RKO (cell line): ENCODE data around the gene CYB5R2.
"Not testable (repeated sequence)": the region's sequence is repeated elsewhere in the genome, so short reads cannot be mapped to it uniquely, and the experiment has no call there.

ENCODE experiments used
- DNase-seq: peaks from one replicate; pipeline ENCODE4 v3.0.0-alpha.2; 2016; ENCODE audit warnings: low spot score

Gene CYB5R2

GRCh38 chr11:7668911-7669310 is 4.4 kb downstream of the CYB5R2 start:
- DNase-seq = no peak

- no peak for DNase-seq
These were observed 4.8 kb downstream of the CYB5R2 start for GRCh38 chr11:7668464-7668863.

GRCh38 chr11:7667460-7667859 is 5.8 kb downstream of the CYB5R2 start:
- DNase-seq = no peak

GRCh38 chr11:7666292-7666866 is 6.9 kb downstream of the CYB5R2 start:
- no peak for DNase-seq

- DNase-seq = peak; percentile 78
These were observed 7.6 kb downstream of the CYB5R2 start for GRCh38 chr11:7665473-7666291.

- DNase-seq = no peak
These were observed 8.4 kb downstream of the CYB5R2 start for GRCh38 chr11:7664867-7665266.

GRCh38 chr11:7663531-7663930 is 9.8 kb downstream of the CYB5R2 start:
- DNase-seq = not testable (repeated sequence)

- DNase-seq = peak; percentile 36
These were observed 15.8 kb downstream of the CYB5R2 start for GRCh38 chr11:7657306-7658025.

GRCh38 chr11:7656704-7657103 is 16.6 kb downstream of the CYB5R2 start:
- DNase-seq = no peak

- no peak for DNase-seq
These were observed 17.8 kb downstream of the CYB5R2 start for GRCh38 chr11:7655253-7656217.

GRCh38 chr11:7654195-7654705 is 19.1 kb downstream of the CYB5R2 start:
- no peak for DNase-seq

- DNase-seq = no peak
These were observed 21.6 kb downstream of the CYB5R2 start for GRCh38 chr11:7651700-7652099.

GRCh38 chr11:7651140-7651551 is 22.2 kb downstream of the CYB5R2 start:
- DNase-seq = no peak

GRCh38 chr11:7648264-7648663 is 25.0 kb downstream of the CYB5R2 start:
- DNase-seq = no peak

GRCh38 chr11:7646866-7647265 is 26.4 kb downstream of the CYB5R2 start:
- no peak for DNase-seq

GRCh38 chr11:7645206-7645605 is 28.1 kb downstream of the CYB5R2 start:
- DNase-seq = no peak

GRCh38 chr11:7643314-7643713 is 30.0 kb downstream of the CYB5R2 start:
- DNase-seq = no peak

GRCh38 chr11:7642747-7643146 is 30.6 kb downstream of the CYB5R2 start:
- no peak for DNase-seq

- no peak for DNase-seq
These were observed 32.5 kb downstream of the CYB5R2 start for GRCh38 chr11:7640816-7641215.

- no peak for DNase-seq
These were observed 33.7 kb downstream of the CYB5R2 start for GRCh38 chr11:7639643-7640025.
